Natural killer cell treated with Interleukin-12 subunit alpha and Interleukin-12 subunit beta and Interleukin-15 and Interleukin-18, amount 100 ng/mL, for 72 hours (primary cell): ENCODE data around the gene CTDP1. TPM values are rescaled to one million over a fixed set of nuclear protein-coding genes. Genes with fewer than 3 reads are reported as not detected.
"Not testable (repeated sequence)": the region's sequence is repeated elsewhere in the genome, so short reads cannot be mapped to it uniquely, and the experiment has no call there.

Source experiments
- ATAC-seq, 2 donors: fragments of 150-1000 bp; cut with Tn5 transposase in 1 of 2; sonication (Bioruptor Pico), chemical (Tn5 transposase) in 1 of 2; 2 replicates each; pipeline ENCODE4 v1.10.0; 2021
- DNase-seq: peaks from one replicate; pipeline ENCODE4 v3.0.0; 2022; ENCODE audit warnings: low spot score
- H3K27ac Mint-ChIP-seq, 2 donors: 1 replicate in 1 of 2; 2 replicates in 1 of 2; pipeline ENCODE4 v1.8.0; 2022; ENCODE audit warnings: mixed read lengths in 2 of 2, mild to moderate bottlenecking in 1 of 2, moderate library complexity in 1 of 2
- H3K27me3 Mint-ChIP-seq, 2 donors: 1 replicate in 1 of 2; 2 replicates in 1 of 2; pipeline ENCODE4 v1.8.0; 2022; ENCODE audit warnings: mixed read lengths in 2 of 2
- H3K36me3 Mint-ChIP-seq: one replicate; pipeline ENCODE4 v1.8.0; 2022; ENCODE audit warnings: mixed read lengths
- H3K4me1 Mint-ChIP-seq, 2 donors: 1 replicate in 1 of 2; 2 replicates in 1 of 2; pipeline ENCODE4 v1.8.0; 2022; ENCODE audit warnings: low read depth in 2 of 2, mixed read lengths in 2 of 2, mild to moderate bottlenecking in 1 of 2
- H3K4me3 Mint-ChIP-seq: one replicate; pipeline ENCODE4 v1.8.0; 2022; ENCODE audit warnings: mixed read lengths
- H3K9me3 Mint-ChIP-seq: 2 replicates; pipeline ENCODE4 v1.8.0; 2022; ENCODE audit warnings: mixed read lengths
- total RNA-seq, 2 donors: library from RNA; stranded (reverse); gene quantifications; one replicate each; pipeline ENCODE4 v1.2.3, GENCODE V29; 2022

Gene CTDP1
- total RNA-seq, 2 donors from 2014 or later = 36.6 to 45.3 TPM

DNA sequence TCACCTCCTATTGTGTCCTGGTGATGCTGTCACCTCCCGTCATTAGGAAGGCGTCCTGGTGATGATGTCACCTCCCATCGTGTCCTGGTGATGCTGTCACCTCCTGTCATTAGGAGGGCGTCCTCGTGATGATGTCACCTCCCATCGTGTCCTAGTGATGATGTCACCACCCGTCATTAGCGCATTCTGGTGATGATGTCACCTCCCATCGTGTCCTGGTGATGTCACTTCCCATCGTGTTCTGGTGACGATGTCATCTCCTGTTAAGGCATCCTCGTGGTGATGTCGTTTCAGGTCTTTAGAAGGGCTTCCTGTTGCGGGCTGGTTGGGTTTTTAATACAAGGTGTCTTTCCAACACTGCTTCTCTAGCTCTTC, 40.7 kb downstream of the CTDP1 start:
- Mint-ChIP-seq H3K27ac (no peak overlapping the region), H3K9me3 (no peaks in the 10 kb centered on the region)

GRCh38 chr18:79723036-79723435, 43.4 kb downstream of the CTDP1 start:
- peaks cover 26% of the 10 kb centered on the region for H3K36me3 Mint-ChIP-seq
- ATAC-seq = peak in 1 of 2 donors; percentile 36

More for the DNA sequence above, 40.7 kb downstream of the CTDP1 start:
- DNase-seq = no peak
- H3K4me1 Mint-ChIP-seq = peaks cover 11% of the 10 kb centered on the region in 2 donors
- peaks cover 15% of the 10 kb centered on the region for H3K36me3 Mint-ChIP-seq
- ATAC-seq = no peak
- no peaks in the 10 kb centered on the region for H3K27me3 Mint-ChIP-seq
- H3K4me3 Mint-ChIP-seq = no peak overlapping the region

GRCh38 chr18:79723628-79724027, 44.0 kb downstream of the CTDP1 start:
- DNase-seq = no peak
- H3K4me3 Mint-ChIP-seq = no peak overlapping the region
- no peak for ATAC-seq
- H3K9me3 Mint-ChIP-seq = no peaks in the 10 kb centered on the region
- peaks cover 22 to 25% of the 10 kb centered on the region in 2 donors for H3K4me1 Mint-ChIP-seq
- peaks cover 29% of the 10 kb centered on the region for H3K36me3 Mint-ChIP-seq
- no peak overlapping the region for H3K27ac Mint-ChIP-seq
- H3K27me3 Mint-ChIP-seq = no peaks in the 10 kb centered on the region

More at GRCh38 chr18:79723036-79723435, 43.4 kb downstream of the CTDP1 start:
- H3K27ac Mint-ChIP-seq = no peak overlapping the region
- H3K4me1 Mint-ChIP-seq = peaks cover 22 to 25% of the 10 kb centered on the region in 2 donors
- no peaks in the 10 kb centered on the region for H3K9me3 Mint-ChIP-seq
- H3K4me3 Mint-ChIP-seq = no peak overlapping the region
- H3K27me3 Mint-ChIP-seq = no peaks in the 10 kb centered on the region
- DNase-seq = no peak

DNA sequence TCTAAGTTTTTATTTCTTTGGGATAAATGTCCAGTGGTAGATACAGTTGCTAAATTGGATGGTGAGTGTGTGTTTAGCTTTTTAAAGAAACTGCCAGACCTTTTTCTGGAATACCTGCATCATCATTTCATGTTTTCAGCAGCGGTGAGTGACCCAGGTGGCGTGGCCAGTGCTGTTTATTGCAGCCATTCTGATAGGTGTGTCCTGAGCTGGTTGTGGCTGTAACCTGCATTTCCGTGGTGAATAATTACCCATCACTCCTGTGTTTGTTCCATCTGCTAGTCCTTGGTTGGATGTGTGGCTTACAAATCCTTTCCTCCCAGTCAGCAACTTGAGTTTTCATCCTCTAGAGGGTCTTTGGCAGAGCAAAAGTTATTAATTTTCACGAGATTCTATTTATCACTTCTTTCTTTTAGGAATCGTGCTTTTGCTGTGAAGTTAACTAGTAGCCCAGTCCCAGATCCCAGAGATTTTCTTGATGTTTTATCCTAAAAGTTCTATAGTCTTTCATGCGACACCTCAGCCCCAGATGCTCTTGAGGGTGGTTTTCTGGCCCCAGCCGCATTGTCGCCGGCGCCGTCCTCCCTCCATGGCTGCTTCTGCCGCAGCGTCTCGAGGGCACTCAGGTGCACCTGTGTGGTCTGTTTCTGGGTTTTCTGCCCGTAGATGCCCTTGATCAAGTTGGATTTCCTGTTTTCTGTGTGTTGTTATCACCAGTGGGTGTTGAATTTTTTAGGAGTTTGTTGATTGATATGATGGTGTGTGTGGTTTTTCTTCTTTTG, 44.9 kb downstream of the CTDP1 start:
- Mint-ChIP-seq H3K4me1 (peaks cover 17 to 20% of the 10 kb centered on the region in 2 donors), H3K36me3 (peaks cover 23% of the 10 kb centered on the region), H3K27ac (no peak overlapping the region), H3K9me3 (no peaks in the 10 kb centered on the region), H3K4me3 (no peak overlapping the region), H3K27me3 (no peaks in the 10 kb centered on the region)
- DNase-seq (no peak), ATAC-seq (no peak)

DNA sequence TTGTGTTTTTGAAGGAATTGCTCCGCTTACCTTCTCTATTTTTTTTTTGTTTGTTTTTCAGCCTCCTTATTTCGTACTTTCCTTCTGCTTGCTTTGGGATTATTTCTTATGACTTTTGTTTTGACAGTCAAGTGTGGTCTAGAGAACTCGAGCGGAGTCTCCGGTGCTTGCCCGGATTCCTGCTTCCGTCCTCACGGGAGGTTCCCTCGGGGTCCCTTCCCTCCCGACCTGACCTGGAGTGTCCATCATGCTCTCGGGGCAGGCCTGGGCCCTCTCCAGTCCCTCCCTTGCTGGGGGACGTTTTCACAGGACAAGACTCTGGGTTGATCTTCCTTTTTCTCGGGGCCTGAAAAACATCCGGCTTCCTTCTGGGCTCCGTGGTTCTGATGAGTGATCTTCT, 45.9 kb downstream of the CTDP1 start:
- DNase-seq (no peak), ATAC-seq (no peak)
- H3K4me1 Mint-ChIP-seq = peaks cover 17 to 20% of the 10 kb centered on the region in 2 donors
- no peaks in the 10 kb centered on the region for H3K27me3 Mint-ChIP-seq
- H3K4me3 Mint-ChIP-seq = no peak overlapping the region
- peaks cover 23% of the 10 kb centered on the region for H3K36me3 Mint-ChIP-seq
- no peaks in the 10 kb centered on the region for H3K9me3 Mint-ChIP-seq
- H3K27ac Mint-ChIP-seq = no peak overlapping the region

GRCh38 chr18:79726721-79727120, 47.1 kb downstream of the CTDP1 start:
- peaks cover 16 to 17% of the 10 kb centered on the region in 2 donors for H3K4me1 Mint-ChIP-seq
- no peaks in the 10 kb centered on the region for H3K9me3 Mint-ChIP-seq
- peaks cover 19% of the 10 kb centered on the region for H3K36me3 Mint-ChIP-seq
- DNase-seq (no peak), ATAC-seq (no peak)
- no peak overlapping the region for H3K27ac Mint-ChIP-seq
- H3K27me3 Mint-ChIP-seq = no peaks in the 10 kb centered on the region
- H3K4me3 Mint-ChIP-seq = no peak overlapping the region

DNA sequence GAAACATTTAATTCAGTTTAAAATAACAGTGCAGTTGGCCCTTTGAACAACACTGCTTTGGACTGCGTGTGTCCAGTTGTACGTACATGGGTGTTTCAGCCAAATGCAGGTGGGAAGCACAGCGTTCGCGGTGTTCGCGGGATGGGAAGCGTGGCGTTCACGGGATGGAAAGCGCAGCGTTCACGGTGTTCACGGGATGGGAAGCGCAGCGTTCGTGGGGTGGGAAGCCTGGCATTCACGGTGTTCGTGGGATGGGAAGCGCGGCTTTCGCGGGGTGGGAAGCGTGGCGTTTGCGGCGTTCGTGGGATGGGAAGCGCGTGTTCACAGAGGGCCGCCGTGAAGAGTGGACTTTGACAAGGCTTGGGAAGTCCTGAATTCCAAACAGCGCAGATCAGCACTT, 47.6 kb downstream of the CTDP1 start:
- peaks cover 23% of the 10 kb centered on the region for H3K36me3 Mint-ChIP-seq
- H3K4me3 Mint-ChIP-seq = no peak overlapping the region
- H3K9me3 Mint-ChIP-seq = no peaks in the 10 kb centered on the region
- no peak for ATAC-seq
- no peak for DNase-seq
- H3K27ac Mint-ChIP-seq = no peak overlapping the region
- H3K27me3 Mint-ChIP-seq = no peaks in the 10 kb centered on the region
- H3K4me1 Mint-ChIP-seq = peaks cover 16 to 17% of the 10 kb centered on the region in 2 donors

GRCh38 chr18:79728931-79729586, 49.5 kb downstream of the CTDP1 start:
- H3K4me3 Mint-ChIP-seq = no peak overlapping the region
- DNase-seq = no peak
- peaks cover 17 to 19% of the 10 kb centered on the region in 2 donors for H3K4me1 Mint-ChIP-seq
- no peak overlapping the region for H3K27ac Mint-ChIP-seq
- ATAC-seq = no peak
- peaks cover 3% of the 10 kb centered on the region for H3K9me3 Mint-ChIP-seq
- H3K36me3 Mint-ChIP-seq = peaks cover 30% of the 10 kb centered on the region
- no peaks in the 10 kb centered on the region for H3K27me3 Mint-ChIP-seq

DNA sequence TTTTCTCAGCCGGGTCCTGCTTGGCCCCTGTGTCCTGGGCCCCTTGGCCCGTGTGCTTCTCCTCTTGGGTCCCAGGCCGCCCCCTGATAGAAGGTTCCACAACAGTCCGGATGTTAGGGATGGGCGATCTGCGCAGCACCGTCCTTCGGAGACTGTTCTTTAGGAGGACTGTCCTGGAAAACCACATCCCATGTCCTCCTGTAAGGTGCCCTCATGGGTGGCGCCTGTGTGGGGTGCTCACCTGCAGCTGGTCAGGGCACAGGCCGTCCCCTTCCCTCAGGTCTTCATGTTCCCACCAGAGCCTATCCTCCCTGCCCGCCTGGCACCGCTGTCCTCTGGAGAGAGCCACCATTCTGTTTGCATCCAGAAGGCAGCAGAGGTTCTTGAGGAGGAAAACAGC, 50.0 kb downstream of the CTDP1 start:
- no peak for DNase-seq
- ATAC-seq = no peak
- H3K4me1 Mint-ChIP-seq = peaks cover 16 to 19% of the 10 kb centered on the region in 2 donors
- peaks cover 3% of the 10 kb centered on the region for H3K9me3 Mint-ChIP-seq
- H3K27ac Mint-ChIP-seq = no peak overlapping the region
- no peaks in the 10 kb centered on the region for H3K27me3 Mint-ChIP-seq
- peaks cover 36% of the 10 kb centered on the region for H3K36me3 Mint-ChIP-seq
- no peak overlapping the region for H3K4me3 Mint-ChIP-seq

DNA sequence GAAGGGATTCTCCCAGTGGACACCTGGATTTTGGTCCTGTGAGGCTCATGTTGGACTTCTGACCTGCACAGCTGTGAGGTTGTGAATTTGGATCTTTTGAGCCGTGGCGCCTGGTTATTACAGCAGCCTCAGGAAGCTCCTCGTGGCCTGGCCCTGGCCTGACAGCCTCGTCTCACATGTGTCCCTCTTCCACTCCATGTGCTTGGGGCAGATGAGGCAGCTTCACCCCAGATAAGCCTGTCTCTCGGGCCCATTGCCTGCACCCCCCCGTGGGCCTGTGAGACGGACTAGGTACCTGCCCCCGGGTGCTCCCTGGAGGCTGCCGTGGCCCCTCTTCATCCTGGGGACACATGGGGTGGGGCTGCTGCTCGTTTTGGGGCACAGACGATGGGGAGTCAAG, 51.2 kb downstream of the CTDP1 start:
- Mint-ChIP-seq H3K9me3 (peaks cover 3% of the 10 kb centered on the region), H3K4me3 (no peak overlapping the region), H3K27ac (no peak overlapping the region), H3K36me3 (peaks cover 34% of the 10 kb centered on the region), H3K27me3 (no peaks in the 10 kb centered on the region), H3K4me1 (peaks cover 7 to 12% of the 10 kb centered on the region in 2 donors)
- ATAC-seq = no peak
- DNase-seq = no peak

- not testable (repeated sequence) for H3K27ac Mint-ChIP-seq, H3K4me1 Mint-ChIP-seq, H3K4me3 Mint-ChIP-seq, H3K27me3 Mint-ChIP-seq, DNase-seq, H3K9me3 Mint-ChIP-seq, ATAC-seq
- H3K36me3 Mint-ChIP-seq = peaks cover 27% of the 10 kb centered on the region
Measured at GRCh38 chr18:79731881-79732720, 52.5 kb downstream of the CTDP1 start.

- Mint-ChIP-seq H3K4me1 (peaks cover 0 to 6% of the 10 kb centered on the region in 2 donors), H3K27me3 (no peaks in the 10 kb centered on the region), H3K4me3 (no peak overlapping the region), H3K27ac (no peak overlapping the region), H3K36me3 (peaks cover 32% of the 10 kb centered on the region), H3K9me3 (peaks cover 3% of the 10 kb centered on the region)
- ATAC-seq (no peak), DNase-seq (no peak)
Measured at GRCh38 chr18:79732721-79733025, 53.1 kb downstream of the CTDP1 start.

DNA sequence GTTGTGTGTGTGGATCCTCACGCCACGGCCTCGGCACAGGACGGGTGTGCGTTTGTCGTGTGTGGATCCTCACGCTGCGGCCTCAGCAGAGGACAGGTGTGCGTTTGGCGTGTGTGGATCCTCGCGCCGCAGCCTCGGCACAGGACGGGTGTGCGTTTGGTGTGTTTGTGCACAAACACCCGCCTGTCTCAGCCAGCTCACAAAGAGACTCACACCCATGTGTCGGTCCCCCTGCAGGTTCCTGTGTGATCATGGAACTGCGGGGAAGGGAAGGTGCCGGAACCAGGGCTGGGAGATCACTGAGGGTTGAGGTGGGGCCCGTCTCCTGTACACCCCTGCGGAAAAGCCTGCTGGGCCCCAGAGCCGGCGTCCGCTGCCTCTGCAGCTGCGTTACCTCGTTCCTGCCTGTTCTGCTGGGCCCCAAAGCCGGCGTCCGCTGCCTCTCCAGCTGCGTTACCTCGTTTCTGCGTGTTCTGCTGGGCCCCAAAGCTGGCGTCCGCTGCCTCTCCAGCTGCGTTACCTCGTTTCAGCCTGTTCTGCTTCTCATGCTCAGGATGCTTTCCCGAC, 53.6 kb downstream of the CTDP1 start:
- Mint-ChIP-seq H3K27ac (no peak overlapping the region), H3K4me1 (peaks cover 0 to 6% of the 10 kb centered on the region in 2 donors), H3K9me3 (peaks cover 3% of the 10 kb centered on the region), H3K27me3 (no peaks in the 10 kb centered on the region), H3K36me3 (peaks cover 32% of the 10 kb centered on the region), H3K4me3 (no peak overlapping the region)
- DNase-seq (no peak), ATAC-seq (peak in 1 of 2 donors; percentile 40)
